ENCODE results near the gene TAS2R41.

GRCh38 chr7:143452495-143452894 is 25.2 kb upstream of the TAS2R41 start:
- TF ChIP-seq SMARCC2 (IDR thresholded peaks at IDR 0.05) (no peak), ZNF138 (CRISPR knock-in tag; IDR thresholded peaks at IDR 0.05; ENCODE audit: low read depth) (no peak), ZNF24 (IDR thresholded peaks at IDR 0.05) (no peak), CTCF (CRISPR knock-in tag; IDR thresholded peaks at IDR 0.05) (no peak), TBP (CRISPR knock-in tag; IDR thresholded peaks at IDR 0.05) (no peak), KLF6 (CRISPR knock-in tag; IDR thresholded peaks at IDR 0.05) (no peak), CBX2 (IDR thresholded peaks at IDR 0.05; ENCODE audit: low read depth, low read length) (no peak), CBX2 (CRISPR knock-in tag; IDR thresholded peaks at IDR 0.05; ENCODE audit: low read depth) (no peak), GLI4 (CRISPR knock-in tag; IDR thresholded peaks at IDR 0.05; ENCODE audit: borderline replicate concordance) (no peak), ZNF253 (CRISPR knock-in tag; IDR thresholded peaks at IDR 0.05; ENCODE audit: borderline replicate concordance) (no peak), PBX3 (CRISPR knock-in tag; IDR thresholded peaks at IDR 0.05; ENCODE audit: borderline replicate concordance) (no peak), CEBPB (IDR thresholded peaks at IDR 0.05; ENCODE audit: borderline replicate concordance, low read depth, low read length) (no peak), CHD2 (IDR thresholded peaks at IDR 0.05; ENCODE audit: low read depth, low read length) (no peak), ZNF772 (CRISPR knock-in tag; IDR thresholded peaks at IDR 0.05) (no peak)
